HG03558 (cell line): ENCODE measurements around the gene ADORA1.

Experiments used
- ATAC-seq: cut with Tn5 transposase; IDR thresholded peaks from one replicate; pipeline ENCODE4 v1.9.1; 2021; ENCODE audit warnings: moderate number of reproducible peaks; ENCODE audit not compliant: unreplicated experiment; ENCODE audit errors: extremely low read depth

Gene ADORA1

DNA sequence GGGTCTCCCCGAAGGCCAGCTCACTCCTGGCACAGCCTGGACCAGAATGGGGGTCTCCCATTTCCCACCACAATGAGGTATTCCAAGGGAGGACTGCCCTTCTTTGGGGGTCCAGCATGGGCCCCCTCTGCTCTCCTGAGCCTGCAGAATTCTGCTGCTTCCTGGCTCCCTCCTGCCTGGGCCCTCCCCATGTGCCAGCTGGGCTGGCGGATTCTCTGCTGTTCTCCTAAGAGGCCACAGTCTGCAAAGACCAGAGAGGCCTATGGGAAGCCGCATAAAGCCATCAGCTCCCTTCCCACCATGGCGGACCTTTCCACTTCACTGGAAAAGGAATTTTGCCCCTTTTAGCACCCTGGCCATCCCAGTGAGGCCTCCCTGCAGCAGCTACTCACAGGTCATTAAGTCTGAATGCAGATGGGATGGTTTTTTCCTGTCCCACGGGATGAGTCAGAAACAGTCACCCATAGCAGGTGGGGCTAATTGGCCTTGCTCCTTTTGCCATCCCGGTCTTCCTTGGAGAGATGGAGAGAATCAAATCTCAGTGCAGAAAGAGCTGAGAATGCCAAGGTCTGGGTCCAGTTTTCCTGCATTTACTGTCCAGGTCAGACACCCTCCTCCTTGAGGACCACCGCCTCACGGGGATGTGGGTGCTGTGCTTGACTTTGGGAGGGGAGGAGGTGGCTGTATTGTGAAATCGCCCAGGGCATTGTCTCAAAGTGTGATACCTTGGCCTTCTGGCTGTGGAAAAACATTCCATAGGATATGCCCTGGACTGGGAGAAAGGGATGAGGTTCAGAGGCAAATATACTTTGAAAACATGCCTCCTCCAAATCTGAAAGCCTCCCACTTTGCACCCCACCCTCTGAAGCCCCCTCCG, 24.9 kb downstream of the ADORA1 start:
- ATAC-seq: no peak

DNA sequence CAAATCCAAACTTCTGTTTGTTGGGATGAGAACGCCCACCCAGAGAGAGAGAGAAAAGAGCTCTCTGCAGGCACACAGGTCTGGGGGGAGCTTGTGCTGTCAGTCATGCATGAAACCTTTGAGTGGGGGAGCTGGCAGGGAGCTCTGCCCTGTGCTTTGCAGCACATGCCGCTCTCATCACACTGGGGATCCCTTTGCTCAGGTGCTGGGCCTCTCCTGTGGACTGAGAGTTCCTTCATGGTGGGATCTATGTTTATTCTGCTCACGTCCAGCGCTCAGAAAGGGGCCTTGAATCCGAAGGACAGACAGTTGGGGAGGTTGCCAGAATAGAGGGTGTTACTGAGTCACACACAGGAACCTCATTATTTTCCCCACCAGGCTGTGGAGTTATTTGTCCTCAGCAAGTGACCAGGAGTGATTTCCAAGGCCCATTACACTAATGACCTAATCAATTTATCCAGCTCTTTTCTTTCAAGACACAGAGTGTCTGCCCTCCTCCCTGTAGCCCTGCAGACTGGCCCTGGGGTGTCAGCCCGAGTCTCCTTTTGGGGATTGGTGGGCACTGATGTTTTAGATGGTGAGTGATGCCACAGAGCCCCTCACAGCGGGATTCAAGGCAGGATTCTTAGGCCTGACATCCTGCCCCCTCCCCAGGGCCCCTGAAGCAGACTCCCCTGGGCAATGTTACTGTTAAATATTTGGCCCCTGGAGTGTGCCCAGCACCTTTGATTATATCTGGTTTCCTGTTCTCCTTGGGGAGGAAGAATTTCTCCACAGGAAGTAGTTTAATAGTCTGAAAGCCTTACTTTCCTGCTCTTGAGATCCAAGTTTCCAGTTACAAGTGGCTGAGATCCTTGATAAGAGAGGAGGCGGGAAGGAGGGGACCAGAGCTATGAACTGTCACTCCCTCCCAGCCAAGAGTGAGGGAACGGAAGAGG, 25.8 kb downstream of the ADORA1 start:
- no peak for ATAC-seq

DNA sequence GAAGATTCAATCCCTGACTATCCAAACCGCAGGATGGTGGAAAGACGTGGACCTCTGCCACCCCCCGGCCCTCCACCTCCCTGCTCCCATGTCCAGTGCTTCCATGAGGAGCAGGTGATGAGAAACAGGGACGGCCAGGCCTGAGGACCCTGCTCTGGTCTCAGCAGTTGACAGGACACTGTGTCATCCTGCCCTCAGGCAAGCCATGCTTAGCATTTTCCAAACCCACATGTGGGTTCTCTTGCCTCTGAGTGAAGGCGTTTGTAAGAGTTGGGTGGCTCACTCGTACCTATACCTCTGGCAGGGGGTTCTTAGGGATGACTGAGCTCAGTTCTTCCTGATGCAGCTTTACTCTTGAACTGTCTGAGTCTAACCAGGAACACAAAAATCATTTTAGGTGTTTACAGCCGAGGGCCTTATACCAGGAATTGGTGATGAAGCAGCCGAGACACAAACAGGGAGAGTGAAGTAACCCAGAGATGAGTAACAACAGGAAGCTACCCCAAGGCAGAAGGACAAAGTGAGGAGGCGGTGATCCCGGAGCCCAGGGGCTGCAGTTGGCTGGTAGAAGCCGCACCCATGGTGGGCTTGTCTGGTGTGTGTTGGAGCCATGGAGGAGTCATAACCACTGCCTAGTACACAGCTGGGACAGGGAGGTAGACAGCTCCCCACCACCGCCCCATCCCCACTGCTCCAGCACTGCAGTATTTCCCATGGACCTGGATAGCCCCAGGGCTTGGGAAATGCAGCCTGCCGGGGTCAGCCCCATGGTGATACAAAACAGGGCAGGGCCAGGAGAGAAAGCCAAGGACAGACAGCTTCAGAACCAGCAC, 26.7 kb downstream of the ADORA1 start:
- ATAC-seq: no peak

DNA sequence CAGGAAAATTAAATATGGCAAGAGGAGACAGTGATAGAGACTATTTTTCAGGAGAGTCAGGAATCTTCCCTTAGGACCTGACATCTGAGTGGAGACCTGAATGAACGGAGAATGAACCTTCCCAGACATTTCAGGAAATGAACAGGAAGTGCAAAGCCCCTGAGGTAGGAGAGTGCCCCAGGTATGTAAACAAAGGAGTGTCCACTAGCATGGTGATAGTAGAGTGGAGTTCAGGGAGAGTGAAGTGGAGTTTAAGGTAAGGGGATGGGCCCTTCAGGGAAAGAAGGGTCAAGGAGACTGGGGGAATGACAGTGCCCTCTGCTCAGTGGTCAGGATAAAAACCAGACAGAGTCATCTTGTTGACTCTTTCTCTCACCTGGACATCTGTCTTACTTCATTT, 28.8 kb downstream of the ADORA1 start:
- ATAC-seq: no peak

DNA sequence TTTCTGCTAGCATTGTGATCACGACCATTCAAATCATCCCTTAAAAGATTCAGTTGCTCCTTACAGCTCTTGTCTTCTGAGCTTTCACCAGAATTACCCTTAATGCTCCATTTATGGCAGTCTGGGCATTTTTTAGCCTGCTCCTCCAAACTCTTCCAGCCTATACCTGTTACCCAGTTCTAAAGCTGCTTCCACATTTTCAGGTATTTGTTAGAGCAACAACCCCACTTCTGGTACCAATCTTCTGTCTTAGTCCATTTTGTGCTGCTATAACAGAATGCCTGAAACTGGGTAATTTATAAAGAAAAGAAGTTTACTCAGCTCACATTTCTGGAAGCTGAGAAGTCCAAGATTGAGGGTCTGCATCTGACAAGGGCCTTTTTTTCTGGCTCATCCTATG, 30.9 kb downstream of the ADORA1 start:
- no peak for ATAC-seq

DNA sequence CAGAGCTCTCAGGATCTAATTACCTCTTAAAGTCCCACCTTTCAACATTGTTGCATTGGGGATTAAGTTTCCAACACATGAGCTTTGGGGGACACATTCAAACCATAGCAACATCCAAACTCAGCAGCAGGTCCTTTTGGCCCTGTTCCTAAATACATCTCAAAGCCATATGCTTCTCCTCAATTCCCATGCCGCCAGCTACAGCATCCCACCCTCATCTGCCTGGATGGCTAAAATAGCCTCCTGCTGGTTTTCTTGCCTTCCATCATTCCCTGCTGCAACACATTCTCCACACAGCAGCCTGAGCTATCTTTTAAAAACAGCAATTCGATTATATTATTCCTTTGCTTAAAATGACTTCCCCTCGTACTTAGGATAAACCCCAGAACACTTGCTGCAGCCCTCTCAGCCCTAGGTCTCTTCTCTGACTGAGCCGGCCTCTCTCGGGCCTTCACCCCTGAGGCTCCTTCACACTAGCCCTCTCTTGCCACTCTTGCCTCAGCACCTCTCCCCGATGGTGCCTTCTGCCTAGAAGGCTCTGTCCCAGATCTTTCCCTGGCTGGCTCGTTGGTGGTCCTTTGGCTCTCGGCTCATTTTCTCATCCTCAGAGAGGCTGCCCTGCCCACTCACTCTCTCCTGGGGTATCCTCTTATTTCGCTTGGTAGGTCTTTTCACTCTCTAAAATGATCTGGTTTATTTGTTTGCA, 31.6 kb downstream of the ADORA1 start:
- ATAC-seq: no peak

DNA sequence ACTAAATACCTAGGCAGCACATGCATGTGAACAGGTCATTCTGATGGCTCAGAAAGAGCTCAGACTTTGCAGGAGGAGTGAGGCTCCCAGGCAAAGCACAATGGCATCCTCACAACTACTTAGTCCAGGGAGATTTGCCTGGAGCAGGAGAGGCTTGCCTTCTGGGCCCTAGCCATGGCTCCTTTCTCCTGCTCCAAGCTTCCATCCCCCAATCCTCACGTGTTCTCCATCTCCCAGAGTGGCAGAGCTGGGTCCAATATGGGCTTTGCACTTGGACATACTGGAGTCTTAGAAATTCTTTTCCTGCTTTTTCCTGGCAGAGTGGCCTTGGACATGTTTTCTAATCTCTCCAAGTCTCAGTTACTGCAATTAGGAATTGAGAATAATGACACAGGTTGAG, 32.3 kb downstream of the ADORA1 start:
- no peak for ATAC-seq

DNA sequence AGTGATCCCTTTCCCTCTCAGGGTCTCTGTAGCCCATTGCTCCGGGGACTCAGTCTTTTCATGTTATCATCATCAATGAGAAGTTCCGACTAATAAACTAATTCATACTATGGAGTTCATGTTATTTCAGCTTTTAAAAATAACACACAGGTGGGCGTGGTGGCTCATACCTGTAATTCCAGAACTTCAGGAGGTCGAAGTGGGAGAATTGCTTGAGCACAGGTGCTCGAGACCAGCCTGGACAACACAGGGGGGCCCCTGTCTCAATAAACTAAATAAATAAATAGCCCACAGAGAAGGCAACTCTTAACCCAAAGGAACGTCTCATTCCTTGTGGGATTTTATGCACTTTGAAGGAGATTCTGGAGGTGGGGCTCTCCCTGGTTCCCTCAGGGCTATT, 33.6 kb downstream of the ADORA1 start:
- ATAC-seq: no peak

DNA sequence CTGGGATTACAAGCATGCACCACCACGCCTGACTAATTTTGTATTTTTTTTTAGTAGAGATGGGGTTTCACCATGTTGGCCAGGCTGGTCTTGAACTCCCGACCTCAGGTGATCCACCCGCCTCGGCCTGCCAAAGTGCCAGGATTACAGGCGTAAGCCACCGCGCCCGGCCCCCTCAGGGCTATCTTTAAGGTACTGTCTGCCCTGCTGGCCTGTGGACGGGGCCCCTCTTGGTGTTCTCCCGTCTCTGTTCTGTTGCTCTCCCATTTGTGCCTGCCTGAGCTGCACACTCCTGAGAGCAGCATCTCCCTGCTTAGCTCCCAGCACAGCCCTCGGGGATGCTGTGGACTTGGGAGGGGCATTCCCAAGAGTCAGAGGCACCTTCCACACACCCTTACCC, 34.2 kb downstream of the ADORA1 start:
- no peak for ATAC-seq

DNA sequence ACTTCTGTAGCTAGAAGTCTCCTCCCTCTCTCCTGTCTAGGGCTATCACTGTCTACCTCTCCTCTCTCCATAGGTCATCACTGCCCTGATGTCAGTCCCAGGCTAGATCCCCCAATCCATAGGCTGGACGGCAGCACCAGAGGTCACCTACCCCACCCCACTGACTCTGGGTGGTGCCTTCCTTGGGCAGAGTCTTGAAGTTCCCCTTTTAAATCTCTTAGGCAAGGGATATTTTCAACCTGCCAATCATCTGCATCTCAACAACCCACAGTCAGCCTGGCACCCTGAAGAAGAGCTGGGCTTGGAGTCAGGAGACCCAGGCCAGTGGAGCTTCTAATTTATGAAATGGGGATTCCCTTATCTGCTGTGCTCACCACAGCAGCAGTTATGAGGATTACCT, 34.9 kb downstream of the ADORA1 start:
- ATAC-seq: no peak

DNA sequence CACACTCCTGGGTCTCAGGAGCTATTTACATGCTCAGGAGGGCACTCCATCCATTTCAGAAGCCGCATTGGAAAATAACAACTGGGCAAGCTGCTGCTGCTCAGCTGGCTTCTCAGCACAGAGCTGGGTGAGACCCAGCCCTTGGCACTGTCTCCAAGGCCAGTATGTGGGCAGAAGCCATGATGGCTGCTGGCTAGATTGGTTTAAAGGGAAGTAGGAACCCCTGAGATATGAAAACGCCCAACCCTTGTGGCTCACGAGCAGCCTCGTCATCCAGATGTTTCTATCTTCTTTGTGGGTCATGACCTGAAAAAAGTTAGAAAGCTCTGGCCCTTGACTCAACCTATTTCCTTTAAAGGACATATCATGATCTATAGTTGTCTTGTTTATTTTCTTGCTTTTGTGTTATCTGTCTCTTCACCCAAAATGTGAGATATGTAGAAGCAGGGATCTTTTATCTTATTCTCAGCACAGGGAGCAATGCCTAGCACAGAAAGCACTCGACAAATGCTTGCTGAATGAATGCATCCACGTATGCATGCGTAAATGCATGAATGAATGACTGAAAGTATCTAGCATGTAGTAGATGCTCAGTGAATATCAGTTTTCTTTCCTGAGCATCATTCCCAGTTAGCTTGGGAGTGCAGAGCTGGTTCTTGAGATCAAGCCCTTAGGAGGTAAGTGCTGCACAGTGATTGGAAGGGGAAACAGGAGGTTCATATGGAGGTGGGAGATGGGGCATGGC, 36.5 kb downstream of the ADORA1 start:
- no peak for ATAC-seq

DNA sequence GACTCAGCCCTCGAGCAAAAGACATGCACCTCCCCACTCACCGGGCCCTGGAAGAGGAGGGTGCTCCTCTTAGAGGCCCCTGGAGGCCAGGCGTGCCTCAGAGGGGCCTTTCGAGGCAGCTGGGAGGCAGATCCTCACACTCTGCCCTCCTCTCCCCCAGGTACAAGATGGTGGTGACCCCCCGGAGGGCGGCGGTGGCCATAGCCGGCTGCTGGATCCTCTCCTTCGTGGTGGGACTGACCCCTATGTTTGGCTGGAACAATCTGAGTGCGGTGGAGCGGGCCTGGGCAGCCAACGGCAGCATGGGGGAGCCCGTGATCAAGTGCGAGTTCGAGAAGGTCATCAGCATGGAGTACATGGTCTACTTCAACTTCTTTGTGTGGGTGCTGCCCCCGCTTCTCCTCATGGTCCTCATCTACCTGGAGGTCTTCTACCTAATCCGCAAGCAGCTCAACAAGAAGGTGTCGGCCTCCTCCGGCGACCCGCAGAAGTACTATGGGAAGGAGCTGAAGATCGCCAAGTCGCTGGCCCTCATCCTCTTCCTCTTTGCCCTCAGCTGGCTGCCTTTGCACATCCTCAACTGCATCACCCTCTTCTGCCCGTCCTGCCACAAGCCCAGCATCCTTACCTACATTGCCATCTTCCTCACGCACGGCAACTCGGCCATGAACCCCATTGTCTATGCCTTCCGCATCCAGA, 37.7 kb downstream of the ADORA1 start:
- no peak for ATAC-seq

DNA sequence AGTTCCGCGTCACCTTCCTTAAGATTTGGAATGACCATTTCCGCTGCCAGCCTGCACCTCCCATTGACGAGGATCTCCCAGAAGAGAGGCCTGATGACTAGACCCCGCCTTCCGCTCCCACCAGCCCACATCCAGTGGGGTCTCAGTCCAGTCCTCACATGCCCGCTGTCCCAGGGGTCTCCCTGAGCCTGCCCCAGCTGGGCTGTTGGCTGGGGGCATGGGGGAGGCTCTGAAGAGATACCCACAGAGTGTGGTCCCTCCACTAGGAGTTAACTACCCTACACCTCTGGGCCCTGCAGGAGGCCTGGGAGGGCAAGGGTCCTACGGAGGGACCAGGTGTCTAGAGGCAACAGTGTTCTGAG, 38.3 kb downstream of the ADORA1 start:
- ATAC-seq: no peak

DNA sequence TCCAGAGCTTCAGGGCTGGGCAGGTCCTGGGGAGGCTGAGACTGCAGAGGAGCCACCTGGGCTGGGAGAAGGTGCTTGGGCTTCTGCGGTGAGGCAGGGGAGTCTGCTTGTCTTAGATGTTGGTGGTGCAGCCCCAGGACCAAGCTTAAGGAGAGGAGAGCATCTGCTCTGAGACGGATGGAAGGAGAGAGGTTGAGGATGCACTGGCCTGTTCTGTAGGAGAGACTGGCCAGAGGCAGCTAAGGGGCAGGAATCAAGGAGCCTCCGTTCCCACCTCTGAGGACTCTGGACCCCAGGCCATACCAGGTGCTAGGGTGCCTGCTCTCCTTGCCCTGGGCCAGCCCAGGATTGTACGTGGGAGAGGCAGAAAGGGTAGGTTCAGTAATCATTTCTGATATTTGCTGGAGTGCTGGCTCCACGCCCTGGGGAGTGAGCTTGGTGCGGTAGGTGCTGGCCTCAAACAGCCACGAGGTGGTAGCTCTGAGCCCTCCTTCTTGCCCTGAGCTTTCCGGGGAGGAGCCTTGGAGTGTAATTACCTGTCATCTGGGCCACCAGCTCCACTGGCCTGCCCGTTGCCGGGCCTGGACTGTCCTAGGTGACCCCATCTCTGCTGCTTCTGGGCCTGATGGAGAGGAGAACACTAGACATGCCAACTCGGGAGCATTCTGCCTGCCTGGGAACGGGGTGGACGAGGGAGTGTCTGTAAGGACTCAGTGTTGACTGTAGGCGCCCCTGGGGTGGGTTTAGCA, 38.8 kb downstream of the ADORA1 start:
- ATAC-seq: no peak

DNA sequence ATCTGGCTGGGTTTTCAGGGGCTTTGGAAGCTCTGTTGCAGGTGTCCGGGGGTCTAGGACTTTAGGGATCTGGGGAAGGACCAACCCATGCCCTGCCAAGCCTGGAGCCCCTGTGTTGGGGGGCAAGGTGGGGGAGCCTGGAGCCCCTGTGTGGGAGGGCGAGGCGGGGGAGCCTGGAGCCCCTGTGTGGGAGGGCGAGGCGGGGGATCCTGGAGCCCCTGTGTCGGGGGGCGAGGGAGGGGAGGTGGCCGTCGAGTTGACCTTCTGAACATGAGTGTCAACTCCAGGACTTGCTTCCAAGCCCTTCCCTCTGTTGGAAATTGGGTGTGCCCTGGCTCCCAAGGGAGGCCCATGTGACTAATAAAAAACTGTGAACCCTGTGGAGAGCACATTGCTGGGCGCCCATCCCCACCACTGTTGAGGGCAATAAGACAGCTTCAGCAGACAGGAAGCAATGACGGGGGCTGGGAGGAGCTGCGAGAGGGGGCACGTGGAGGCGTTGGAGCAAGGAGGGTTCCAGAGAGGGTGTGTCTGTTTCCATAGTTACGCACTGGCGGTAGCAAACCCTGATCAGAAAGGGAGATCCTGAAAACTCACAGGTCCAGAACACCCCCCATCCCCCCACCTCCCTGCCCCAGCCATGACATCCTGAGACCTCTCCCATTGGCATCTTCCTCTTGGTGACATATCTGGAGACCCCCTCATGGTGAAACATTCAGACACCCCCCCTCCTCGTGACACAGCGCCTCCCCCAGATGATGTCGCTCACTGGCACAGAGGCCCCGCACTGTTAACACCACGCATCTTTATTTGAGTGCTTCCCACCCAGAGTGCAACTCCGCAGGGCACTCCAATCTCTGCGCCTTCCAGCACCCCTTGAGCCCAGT, 39.7 kb downstream of the ADORA1 start:
- ATAC-seq: no peak

DNA sequence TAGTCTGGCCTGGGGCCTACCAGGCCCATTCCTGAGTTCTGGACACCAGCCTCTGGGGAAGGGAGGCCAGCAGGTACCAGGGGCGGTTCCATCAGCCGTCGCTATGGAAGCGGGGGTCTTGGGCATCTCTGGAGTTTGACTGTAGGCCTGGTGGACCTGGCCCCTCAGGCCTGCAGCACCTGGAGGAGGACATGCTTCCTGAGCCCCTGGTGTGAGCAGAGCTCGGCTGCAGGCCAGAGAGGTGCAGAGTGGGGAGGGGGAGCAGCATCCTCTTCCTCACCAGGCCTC, 40.3 kb downstream of the ADORA1 start:
- no peak for ATAC-seq

DNA sequence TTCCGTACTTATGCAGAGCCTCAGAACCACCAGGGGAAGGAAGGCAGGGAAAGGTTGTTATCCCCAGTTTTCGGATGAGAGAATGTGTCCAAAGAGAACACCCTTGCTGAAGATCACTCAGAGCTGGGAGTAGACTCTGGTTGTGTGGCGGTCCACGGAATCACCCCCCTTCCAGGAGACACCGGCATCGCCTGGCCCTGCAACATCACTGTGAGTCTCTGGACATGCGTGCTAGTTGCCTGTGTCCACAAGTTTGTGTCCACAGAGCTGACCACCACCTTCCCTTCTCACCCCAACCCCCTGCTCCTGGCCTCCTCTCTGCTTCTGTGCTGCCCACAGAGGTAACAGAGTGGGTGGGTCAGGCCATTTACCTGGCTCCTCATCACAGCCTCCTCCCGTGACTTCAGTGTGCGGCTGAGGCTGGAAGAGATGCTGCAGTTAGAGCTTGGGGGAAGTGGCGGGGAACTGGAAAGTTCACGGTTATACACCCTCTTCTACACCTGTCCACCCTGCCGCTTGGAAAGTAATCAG, 40.8 kb downstream of the ADORA1 start:
- no peak for ATAC-seq
